ENCODE data around the gene CXCR3.
A peak's percentile ranks its signal among the peaks of the same experiment; 100 is the strongest.

CXCR3 gene

DNA sequence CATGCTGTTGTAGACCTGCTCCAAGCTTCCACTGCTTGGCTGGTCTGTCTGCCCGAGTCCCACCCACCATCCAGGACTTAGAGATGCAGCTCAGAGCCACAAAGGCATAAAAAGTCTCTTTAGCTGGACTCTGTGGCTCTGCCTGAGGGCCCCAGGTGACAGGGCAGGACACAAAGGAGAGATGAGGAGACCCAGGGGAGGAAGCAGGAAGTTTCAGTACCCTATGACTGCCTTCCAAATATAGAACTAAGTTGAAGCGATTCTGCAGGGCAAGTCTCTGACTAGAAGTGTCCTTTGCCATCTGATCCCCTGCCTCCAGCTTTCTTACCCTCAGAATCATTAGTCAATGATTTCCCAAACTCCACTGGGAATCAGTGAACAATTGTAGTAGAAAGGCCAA is 11.2 kb upstream of the CXCR3 start:
- no peak overlapping the region for H3K4me3 ChIP-seq (ENCODE audit: low read depth, low read length)
- CTCF ChIA-PET = interaction anchor here (1.7 kb wide), 1 partner anchor 23 kb away, joined by 4 read pairs; no protein-coding TSS in a partner anchor
- TF ChIP-seq, protein P1, sequence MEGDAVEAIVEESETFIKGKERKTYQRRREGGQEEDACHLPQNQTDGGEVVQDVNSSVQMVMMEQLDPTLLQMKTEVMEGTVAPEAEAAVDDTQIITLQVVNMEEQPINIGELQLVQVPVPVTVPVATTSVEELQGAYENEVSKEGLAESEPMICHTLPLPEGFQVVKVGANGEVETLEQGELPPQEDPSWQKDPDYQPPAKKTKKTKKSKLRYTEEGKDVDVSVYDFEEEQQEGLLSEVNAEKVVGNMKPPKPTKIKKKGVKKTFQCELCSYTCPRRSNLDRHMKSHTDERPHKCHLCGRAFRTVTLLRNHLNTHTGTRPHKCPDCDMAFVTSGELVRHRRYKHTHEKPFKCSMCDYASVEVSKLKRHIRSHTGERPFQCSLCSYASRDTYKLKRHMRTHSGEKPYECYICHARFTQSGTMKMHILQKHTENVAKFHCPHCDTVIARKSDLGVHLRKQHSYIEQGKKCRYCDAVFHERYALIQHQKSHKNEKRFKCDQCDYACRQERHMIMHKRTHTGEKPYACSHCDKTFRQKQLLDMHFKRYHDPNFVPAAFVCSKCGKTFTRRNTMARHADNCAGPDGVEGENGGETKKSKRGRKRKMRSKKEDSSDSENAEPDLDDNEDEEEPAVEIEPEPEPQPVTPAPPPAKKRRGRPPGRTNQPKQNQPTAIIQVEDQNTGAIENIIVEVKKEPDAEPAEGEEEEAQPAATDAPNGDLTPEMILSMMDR (IDR thresholded peaks at IDR 0.05; ENCODE audit: insufficient read depth, low read length, missing control alignments) = no peak
- no peak for DNase-seq (ENCODE audit: low read depth, low spot score)
- POLR2A ChIA-PET = no interaction called here

DNA sequence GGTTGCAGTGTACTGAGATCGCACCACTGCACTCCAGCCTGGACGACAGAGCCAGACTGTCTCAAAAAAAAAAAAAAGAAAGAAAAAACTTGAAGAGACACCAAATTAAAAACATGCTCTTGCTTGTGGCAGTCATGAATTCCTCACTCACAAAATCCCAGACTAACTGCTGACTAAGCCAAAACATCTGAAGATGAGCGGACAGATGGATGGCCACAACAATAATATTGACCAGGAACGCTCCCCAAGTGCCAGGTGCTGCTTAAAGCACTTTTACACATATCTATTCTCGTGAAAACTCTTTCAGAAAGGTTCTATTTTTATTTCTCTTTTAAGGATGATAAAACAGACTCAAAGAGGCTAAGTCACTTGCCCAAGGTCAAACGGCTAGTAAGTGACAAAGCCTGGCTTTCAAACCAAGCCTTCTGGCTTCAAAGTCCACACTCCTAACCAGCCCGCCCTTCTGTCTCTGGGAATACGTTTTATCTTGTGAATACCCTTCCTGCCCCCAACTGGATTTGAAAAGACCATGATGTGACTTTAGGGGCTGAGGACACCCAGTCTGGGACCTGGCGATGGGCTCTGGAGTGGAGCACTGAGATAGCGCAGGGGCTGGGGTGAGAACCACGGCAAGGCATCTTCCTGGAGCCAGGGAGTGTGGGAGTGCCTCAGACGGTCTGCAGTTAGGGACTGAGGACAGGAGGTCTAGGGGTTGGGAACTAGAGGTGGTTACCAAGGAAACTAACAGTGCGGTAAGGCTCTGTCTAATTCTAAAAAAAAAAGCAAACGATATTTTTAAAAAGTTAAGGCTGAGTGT is 9.5 kb upstream of the CXCR3 start:
- ChIA-PET POLR2A (no interaction called here), CTCF (no interaction called here)

DNA sequence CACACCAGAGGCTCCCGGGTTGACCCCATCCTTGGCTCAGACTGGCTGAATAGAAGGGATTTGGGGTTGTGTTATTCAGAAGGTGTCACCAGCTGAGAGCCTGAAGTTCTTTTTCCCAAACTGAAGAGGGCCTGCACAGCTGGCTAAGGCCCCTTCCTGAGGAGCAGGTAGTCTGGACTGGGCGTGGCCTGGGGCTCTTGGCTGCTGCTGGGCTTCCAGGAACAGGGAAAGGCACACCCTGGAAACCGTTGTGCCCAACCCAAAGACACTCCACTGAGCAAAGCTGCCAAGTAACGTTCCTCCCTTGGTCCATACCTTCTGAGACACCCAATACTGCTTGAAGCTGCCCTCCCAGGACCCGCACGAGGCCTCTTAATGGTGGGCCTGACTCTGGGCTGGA is 8.3 kb upstream of the CXCR3 start:
- ChIA-PET POLR2A (no interaction called here), CTCF (no interaction called here)
- no peak overlapping the region for H3K4me3 ChIP-seq (ENCODE audit: low read depth, low read length)
- no peak for DNase-seq (ENCODE audit: low read depth, low spot score)
- TF ChIP-seq, protein P1 (IDR thresholded peaks at IDR 0.05; ENCODE audit: insufficient read depth, low read length, missing control alignments) = no peak

More for the DNA sequence above, 9.5 kb upstream of the CXCR3 start:
- no peak for DNase-seq (ENCODE audit: low read depth, low spot score)
- H3K4me3 ChIP-seq (ENCODE audit: low read depth, low read length) = no peak overlapping the region
- TF ChIP-seq, protein P1 (IDR thresholded peaks at IDR 0.05; ENCODE audit: insufficient read depth, low read length, missing control alignments) = no peak

DNA sequence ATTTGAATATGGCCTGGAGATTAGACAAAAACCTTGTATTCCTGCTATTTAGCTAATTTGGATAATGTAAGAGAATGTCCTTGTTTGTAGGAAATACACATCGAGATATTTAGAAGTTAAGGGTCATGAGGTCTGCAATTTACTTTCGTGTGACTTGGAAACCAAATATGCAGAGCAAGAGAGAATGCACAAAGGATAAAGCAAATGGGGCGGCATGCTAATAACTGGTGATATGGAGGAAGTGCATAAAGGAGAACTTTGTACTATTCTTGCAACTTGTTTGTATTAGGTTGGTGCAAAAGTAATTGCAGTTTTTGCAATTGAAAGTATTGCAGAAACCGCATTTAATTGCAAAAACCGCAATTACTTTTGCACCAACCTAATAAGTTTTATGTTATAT is 7.2 kb upstream of the CXCR3 start:
- ChIA-PET CTCF (no interaction called here), POLR2A (no interaction called here)
- no peak for DNase-seq (ENCODE audit: low read depth, low spot score)
- H3K4me3 ChIP-seq (ENCODE audit: low read depth, low read length) = no peak overlapping the region
- TF ChIP-seq, protein P1 (IDR thresholded peaks at IDR 0.05; ENCODE audit: insufficient read depth, low read length, missing control alignments) = no peak

DNA sequence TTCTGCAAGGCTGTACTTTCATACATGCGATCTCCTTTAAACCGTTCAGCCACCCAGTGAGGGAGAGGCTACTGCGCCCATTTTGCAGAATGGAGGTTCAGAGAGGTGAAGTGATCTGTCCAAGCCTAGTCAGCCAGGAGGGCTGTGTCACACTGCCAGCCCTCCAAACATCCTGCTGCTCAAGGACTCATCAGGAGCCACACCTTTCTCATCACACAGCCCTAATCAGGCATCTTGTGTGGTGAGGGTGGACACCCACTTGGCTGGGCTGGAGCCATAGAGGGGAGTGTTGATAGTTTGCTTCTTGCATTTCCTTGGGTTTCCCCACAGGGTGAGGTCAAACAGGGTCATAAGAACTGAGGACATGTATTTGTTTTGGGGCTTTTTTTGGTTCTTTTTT is 5.4 kb upstream of the CXCR3 start:
- H3K4me3 ChIP-seq (ENCODE audit: low read depth, low read length) = no peak overlapping the region
- TF ChIP-seq, protein P1 (IDR thresholded peaks at IDR 0.05; ENCODE audit: insufficient read depth, low read length, missing control alignments) = no peak
- ChIA-PET CTCF (interaction anchor here (1.8 to 2.7 kb wide), 2 partner anchors 27 to 29 kb away, joined by 6 to 7 read pairs; no protein-coding TSS in a partner anchor), POLR2A (no interaction called here)
- no peak for DNase-seq (ENCODE audit: low read depth, low spot score)

DNA sequence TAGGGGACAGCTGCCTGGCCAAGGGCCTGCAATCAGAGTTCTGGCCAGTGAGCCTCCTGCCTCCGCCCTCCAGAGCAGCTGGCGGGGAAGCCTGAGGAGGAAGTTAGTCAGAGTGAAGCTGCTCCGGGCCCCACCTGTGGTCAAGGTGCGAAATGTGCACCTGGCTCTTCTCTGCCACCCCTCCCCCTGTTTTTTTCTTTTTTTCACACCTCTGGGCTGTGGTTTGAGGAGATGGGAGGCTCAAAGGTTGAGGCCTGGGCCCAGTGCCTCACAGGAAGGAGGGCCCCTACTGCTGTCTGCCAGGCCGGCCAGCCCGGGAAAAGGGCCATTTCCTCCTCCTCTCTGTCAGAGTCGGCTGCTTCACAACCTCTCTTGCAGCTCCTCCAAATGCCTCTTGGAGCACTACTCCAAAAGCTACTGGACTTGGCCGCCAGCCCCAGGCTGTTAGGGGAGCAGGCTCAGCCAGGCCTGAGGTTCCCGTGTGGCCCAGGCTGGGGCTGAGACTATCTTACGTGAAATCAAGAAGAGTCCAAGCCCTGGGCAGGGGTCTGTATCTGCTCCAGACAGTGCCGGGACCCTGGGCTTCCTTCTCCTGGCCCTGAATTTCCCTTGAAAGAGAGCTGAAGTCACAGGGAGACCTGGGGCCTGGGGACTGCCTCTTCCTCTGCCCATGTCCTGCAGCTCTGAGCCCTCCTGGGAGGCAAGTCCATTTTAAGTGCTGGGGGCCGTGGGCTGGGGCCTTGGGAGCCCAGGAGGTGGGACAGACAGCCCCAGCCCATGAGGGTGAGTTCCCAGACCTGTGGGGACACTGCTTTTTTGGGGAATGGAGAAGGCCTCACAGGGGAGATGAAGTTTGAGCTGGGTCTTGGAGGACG is 4.5 kb upstream of the CXCR3 start:
- H3K4me3 ChIP-seq (ENCODE audit: low read depth, low read length) = no peak overlapping the region
- DNase-seq (ENCODE audit: low read depth, low spot score) = peak; percentile 21
- ChIA-PET POLR2A (no interaction called here), CTCF (interaction anchor here (0.7 to 2.7 kb wide), 5 partner anchors 9 to 35 kb away, joined by 3 to 7 read pairs (median 4); no protein-coding TSS in a partner anchor)
- TF ChIP-seq, protein P1 (IDR thresholded peaks at IDR 0.05; ENCODE audit: insufficient read depth, low read length, missing control alignments) = peak; percentile 26

All from AG04449 (cell line).